GM21786 (cell line): Measurements from ENCODE around the gene ZFPM1.

ENCODE experiments used
- ATAC-seq: cut with Tn5 transposase; IDR thresholded peaks from one replicate; pipeline ENCODE4 v1.9.1; 2021; ENCODE audit not compliant: unreplicated experiment

The ZFPM1 gene

DNA sequence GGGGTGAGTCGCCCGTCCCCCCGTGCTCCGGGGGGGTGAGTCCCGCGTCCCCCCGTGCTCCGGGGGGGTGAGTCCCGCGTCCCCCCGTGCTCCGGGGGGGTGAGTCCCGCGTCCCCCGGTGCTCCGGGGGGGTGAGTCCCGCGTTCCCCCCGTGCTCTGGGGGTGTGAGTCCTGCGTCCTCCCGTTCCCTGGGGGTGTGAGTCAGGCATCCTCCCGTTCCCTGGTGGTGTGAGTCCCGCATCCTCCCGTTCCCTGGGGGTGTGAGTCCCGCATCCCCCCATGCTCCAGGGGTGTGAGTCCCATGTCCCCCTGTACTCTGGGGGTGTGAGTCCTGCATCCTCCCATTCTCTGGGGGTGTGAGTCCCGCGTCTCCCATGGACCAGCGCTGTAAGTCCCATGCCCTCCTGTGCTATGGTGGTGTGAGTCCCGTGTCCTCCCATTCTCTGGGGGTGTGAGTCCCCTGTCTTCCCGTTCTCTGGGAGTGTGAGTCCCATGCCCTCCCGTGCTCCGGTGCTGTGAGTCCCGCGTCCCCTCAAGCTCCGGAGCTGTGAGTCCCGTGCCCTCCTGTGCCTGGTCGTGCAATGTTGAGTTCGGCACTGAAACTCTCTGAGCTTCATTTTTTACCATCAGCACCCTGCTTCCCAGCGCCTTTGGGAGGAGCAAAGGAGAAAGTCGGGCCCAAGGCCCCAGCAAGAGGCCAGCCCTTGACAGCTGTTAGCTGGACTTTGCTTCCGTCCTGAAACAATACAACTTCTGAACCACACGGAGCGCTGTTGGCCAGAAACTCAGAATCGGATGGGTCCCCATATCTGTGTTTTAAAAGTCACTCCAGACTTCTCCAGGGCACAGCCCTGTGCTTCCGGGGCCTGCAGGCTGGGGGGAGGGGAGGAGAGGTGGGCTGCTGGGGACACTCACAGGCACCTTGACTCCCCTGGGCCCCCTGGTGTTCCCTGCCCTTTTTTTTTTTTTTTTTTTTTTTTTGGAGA is 105.7 kb downstream of the ZFPM1 start:
- ATAC-seq: no peak

DNA sequence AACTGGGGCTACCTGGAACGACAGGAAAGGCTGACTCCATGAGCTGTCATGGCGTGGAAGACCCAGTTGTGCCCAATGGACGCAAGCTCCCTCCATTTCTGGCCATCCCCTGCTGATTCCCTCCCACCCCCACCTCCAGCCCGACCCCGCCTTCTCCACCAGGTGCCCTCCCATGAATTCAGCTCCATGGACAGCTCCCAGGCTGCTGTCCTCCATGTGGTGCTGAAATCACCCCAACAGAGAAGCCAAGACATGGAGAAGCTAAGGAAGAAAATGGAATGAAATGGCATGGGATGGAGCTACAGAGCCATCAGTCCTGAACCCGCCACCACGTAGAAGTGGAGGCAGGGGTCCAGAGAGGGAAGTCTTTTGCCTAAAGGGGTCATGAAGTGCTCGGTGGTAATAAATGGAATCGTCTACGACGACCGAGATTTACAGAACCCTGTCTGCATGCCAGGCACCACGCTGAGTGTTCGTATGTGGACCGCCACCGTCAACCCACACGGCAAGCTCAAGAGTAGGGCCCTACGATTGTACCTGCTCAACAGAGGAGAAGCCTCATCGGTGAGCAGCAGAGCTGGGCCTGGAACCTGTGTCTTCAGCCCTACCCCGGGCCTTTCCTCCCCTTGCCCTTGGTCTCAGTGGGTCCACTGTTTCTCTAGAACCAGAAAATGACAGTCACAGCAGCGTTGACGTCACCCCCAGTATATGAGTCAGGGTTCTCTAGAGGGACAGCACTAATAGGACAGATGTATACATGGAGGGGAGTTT is 107.8 kb downstream of the ZFPM1 start:
- ATAC-seq: no peak

- ATAC-seq: no peak
Observed at GRCh38 chr16:88561485-88562359, 108.6 kb downstream of the ZFPM1 start.

DNA sequence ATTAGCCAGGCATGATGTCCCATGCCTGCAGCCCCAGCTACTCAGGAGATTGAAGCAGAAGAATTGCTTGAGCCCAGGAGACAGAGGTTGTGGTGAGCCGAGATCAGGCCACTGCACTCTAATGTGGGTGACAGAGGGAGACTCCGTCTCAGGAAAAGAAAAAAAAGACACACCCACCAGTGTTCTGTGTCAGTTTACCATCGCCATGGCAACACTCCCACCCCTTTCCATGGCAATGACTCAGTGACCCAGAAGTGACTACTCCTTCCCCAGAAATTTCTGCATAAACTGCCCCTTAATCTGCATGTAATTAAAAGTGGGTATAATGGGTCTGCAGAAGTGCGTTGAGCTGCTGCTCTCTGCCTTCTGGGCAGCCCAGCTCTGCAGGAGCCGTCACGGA is 113.1 kb downstream of the ZFPM1 start:
- no peak for ATAC-seq

- no peak for ATAC-seq
Observed at GRCh38 chr16:88568710-88569613, 115.9 kb downstream of the ZFPM1 start.

DNA sequence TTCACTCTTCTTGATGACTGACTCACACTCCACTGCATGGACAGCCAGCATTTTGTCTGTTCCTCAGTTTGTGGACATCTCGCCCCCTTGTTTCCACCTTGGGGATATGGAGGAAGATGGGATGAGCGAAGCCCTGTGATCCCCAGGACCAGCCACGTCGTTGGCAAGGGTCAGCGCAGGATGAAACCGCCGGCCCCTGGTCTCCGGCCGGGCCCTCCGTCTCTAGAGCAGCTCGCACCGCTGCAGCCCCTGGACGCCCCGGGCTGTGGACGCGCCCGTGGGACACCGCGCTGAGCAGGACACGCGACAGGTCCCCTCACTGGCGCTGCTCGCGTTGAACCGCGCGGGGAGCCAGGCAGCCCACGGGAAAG is 116.5 kb downstream of the ZFPM1 start:
- peak; percentile 25 for ATAC-seq

DNA sequence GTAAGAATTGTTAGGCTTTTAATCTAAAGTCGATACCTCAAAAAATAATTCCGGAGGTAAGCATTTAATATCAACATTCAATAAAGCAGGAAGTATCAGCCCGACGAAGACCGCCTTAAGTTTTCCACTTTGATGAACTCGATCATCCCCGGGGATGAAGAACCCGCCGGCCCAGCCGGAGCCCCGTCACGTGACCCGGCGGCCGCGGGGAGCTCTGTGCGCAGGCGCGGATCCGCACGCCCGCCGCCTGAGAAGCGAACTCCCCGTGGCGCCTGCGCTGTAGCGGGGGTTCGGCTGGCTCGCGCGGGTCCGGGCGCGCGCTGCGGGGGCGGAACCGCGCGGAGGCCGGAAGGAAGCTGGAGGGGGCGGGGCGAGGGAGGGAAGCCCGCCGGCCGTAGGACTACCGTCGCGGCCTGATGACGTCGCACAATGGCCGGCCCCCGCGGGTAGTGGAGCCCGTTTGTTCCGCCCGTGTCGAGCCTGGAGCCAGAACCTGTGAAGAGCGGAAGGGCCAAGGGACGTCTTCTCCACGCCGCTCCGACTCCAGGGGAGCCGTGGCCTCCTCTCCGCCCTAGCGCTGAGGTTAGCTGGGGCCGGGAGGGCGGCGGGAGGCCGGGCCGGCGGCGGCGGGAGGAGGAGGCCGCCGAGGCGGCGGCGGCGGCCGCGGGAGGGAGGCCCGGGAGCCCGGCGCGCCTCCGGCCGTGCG is 117.1 kb downstream of the ZFPM1 start, which contains the start of gene ZC3H18:
TSS of gene ZC3H18 (plus strand) at position 419 of the 706 bp plus-strand sequence. CDS start 6,721 bp downstream, outside the sequence.
- peak; percentile 74 for ATAC-seq

- no peak for ATAC-seq
Observed at GRCh38 chr16:88570691-88571092, 117.6 kb downstream of the ZFPM1 start.

DNA sequence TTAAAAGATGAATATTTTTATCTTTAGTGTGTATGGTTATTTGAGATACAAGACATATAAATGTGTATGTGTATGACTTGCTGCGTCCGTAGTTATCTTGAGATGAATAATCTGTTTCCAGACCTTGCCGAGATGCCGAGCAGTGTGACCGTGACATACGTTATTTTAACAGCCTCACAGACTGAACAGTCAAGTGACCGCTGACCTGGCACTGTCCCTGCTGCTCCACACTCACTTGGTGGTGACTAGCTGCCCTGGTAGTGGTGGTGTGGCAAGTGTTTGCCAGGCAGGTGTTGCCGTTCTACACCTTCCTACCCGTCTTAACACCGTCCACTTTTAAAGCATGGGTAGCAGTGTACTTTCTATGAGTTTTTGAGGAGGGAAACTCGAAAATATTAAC is 122.2 kb downstream of the ZFPM1 start:
- no peak for ATAC-seq

GRCh38 chr16:88576307-88576706 is 123.2 kb downstream of the ZFPM1 start:
- ATAC-seq: no peak

GRCh38 chr16:88577166-88577565 is 124.1 kb downstream of the ZFPM1 start:
- ATAC-seq: no peak

- no peak for ATAC-seq
Observed at GRCh38 chr16:88578446-88579313, 125.6 kb downstream of the ZFPM1 start.

DNA sequence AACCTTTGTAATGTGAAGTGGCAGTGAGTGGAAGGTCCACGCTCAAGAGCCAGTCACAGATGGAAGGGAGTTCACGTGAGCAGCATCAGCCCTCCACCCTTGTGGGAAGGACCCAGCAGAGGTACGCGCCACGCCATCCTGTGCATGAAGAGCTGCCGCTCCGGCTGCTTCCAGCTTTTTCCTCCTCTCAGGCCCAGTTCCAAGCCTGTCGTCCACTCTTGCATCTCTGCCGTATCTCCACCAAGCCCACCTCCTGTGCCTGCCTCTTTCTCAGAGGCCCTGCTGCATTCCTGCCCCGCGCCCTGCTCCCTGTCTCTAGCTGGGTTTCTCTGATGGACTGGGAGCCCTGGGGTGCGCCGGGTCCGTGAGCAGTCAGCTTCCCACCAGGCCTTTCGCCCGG is 127.3 kb downstream of the ZFPM1 start:
- ATAC-seq: no peak

DNA sequence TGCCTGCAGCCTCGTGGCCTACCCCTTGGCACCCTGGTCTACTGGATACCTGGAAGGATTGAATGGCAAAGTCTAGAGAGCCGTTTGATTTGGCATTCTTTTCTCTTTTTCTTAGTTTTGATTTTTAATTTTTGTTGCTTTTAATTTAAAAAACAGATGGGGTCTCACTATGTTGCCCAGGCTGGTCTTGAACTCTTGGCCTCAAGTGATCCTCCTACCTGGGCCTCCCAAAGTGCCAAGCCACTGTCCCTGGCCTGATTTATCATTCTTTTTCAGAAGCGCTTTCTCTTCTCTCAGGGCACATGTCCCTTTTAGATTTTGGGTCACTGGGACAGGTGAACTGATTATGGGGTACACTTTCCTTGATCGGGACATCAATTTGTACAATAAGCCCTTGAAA is 128.0 kb downstream of the ZFPM1 start:
- no peak for ATAC-seq

DNA sequence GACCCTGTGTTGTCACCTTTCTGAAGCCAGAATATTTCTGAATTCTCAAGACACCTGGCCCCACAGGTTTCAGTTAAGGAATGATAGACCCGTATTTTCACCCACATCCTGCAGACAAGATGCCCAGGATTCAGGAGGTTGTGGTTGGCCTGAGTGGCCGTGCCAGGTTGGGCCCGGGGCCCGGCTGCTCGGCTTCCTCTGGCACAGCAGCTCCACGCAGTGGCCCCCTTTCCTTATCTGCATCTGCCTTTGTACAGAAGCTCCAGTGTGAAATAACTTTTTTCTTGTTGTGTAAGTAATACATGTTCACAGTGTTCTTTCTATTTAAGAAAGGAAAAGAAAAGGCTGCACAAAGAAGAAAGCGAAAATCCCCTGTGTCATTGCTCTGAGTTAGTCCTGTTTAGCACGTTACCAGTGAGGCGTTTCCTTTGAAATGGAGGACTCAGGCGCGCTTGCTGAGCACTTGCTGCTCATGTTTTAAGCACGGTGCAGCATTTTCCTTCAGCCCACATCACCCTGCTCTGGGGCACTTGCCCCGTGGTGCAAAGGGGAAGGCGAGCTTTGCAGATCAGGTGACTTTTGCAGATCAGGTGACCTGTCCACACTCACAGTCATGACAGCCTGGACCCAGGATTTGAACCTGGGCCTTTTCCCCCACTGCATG is 130.0 kb downstream of the ZFPM1 start:
- no peak for ATAC-seq

- ATAC-seq: no peak
Observed at GRCh38 chr16:88584676-88585075, 131.6 kb downstream of the ZFPM1 start.

DNA sequence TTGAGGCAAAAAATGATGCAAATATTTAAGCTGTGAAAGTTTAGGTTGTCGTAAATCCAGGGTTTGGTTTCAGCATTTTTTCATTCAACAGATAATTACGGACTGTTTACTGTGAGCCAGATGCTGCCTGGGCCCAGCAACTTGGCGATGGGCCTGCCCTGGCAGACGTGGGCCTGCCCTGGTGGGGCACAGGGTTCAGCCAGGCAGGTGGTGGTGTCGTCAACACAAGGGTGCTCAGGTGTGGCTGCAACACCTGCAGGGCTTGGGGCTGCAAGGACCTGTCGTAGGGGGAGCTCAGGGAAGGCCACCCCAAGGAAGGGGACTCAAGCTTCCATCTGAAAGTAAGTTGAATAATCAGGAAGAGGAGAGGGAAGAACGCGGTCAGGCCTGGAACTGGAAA is 132.2 kb downstream of the ZFPM1 start:
- ATAC-seq: no peak
